Middle frontal gyrus (tissue), 1 donor: ENCODE measurements around the gene SLC12A2.

ENCODE experiments used
- DNase-seq: peaks from one replicate; pipeline ENCODE4 v3.0.0-alpha.2; 2015; ENCODE audit warnings: low spot score; ENCODE audit errors: extremely low spot score

SLC12A2 gene

GRCh38 chr5:128097224-128097623 lies 13.7 kb downstream of the SLC12A2 start:
- DNase-seq = no peak

- no peak for DNase-seq
Observed at GRCh38 chr5:128097781-128098180, 14.2 kb downstream of the SLC12A2 start.

GRCh38 chr5:128099944-128100343 lies 16.4 kb downstream of the SLC12A2 start:
- DNase-seq = no peak

- no peak for DNase-seq
Observed at GRCh38 chr5:128100860-128101557, 17.4 kb downstream of the SLC12A2 start.

- DNase-seq = no peak
Observed at GRCh38 chr5:128101676-128102075, 18.1 kb downstream of the SLC12A2 start.

GRCh38 chr5:128105203-128105602 lies 21.6 kb downstream of the SLC12A2 start:
- DNase-seq = no peak

- DNase-seq = no peak
Observed at GRCh38 chr5:128109138-128109537, 25.6 kb downstream of the SLC12A2 start.

- no peak for DNase-seq
Observed at GRCh38 chr5:128109766-128110165, 26.2 kb downstream of the SLC12A2 start.

- DNase-seq = no peak
Observed at GRCh38 chr5:128111818-128112448, 28.4 kb downstream of the SLC12A2 start.

- DNase-seq = no peak
Observed at GRCh38 chr5:128116445-128116844, 32.9 kb downstream of the SLC12A2 start.

GRCh38 chr5:128118214-128118613 lies 34.6 kb downstream of the SLC12A2 start:
- no peak for DNase-seq

- DNase-seq = no peak
Observed at GRCh38 chr5:128121651-128122050, 38.1 kb downstream of the SLC12A2 start.

- DNase-seq = no peak
Observed at GRCh38 chr5:128123936-128124335, 40.4 kb downstream of the SLC12A2 start.

- no peak for DNase-seq
Observed at GRCh38 chr5:128126241-128126640, 42.7 kb downstream of the SLC12A2 start.

- no peak for DNase-seq
Observed at GRCh38 chr5:128132499-128132898, 48.9 kb downstream of the SLC12A2 start.

- no peak for DNase-seq
Observed at GRCh38 chr5:128135286-128135685, 51.7 kb downstream of the SLC12A2 start.

GRCh38 chr5:128143911-128144310 lies 60.3 kb downstream of the SLC12A2 start:
- no peak for DNase-seq

GRCh38 chr5:128144491-128144890 lies 60.9 kb downstream of the SLC12A2 start:
- DNase-seq = no peak

- DNase-seq = no peak
Observed at GRCh38 chr5:128146671-128147070, 63.1 kb downstream of the SLC12A2 start.

- no peak for DNase-seq
Observed at GRCh38 chr5:128154943-128155342, 71.4 kb downstream of the SLC12A2 start.

- no peak for DNase-seq
Observed at GRCh38 chr5:128155776-128156175, 72.2 kb downstream of the SLC12A2 start.

GRCh38 chr5:128156521-128156920 lies 73.0 kb downstream of the SLC12A2 start:
- no peak for DNase-seq

GRCh38 chr5:128158342-128158741 lies 74.8 kb downstream of the SLC12A2 start:
- no peak for DNase-seq
